ENCODE results near the gene ZNF587.

- TF ChIP-seq, protein P1, sequence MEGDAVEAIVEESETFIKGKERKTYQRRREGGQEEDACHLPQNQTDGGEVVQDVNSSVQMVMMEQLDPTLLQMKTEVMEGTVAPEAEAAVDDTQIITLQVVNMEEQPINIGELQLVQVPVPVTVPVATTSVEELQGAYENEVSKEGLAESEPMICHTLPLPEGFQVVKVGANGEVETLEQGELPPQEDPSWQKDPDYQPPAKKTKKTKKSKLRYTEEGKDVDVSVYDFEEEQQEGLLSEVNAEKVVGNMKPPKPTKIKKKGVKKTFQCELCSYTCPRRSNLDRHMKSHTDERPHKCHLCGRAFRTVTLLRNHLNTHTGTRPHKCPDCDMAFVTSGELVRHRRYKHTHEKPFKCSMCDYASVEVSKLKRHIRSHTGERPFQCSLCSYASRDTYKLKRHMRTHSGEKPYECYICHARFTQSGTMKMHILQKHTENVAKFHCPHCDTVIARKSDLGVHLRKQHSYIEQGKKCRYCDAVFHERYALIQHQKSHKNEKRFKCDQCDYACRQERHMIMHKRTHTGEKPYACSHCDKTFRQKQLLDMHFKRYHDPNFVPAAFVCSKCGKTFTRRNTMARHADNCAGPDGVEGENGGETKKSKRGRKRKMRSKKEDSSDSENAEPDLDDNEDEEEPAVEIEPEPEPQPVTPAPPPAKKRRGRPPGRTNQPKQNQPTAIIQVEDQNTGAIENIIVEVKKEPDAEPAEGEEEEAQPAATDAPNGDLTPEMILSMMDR (conservative IDR thresholded peaks at IDR 0.05 in 1 of 2, IDR thresholded peaks at IDR 0.05 in 1 of 2; ENCODE audit: extremely low read depth in 1 of 2, insufficient read depth in 1 of 2, low read depth in 1 of 2, low read length in 2 of 2): no peak
- TF ChIP-seq EZH2 (IDR thresholded peaks at IDR 0.05; ENCODE audit: borderline replicate concordance, low read length): no peak
Measured at GRCh38 chr19:57812226-57812625, 37.4 kb upstream of the ZNF587 start.
